CD14-positive monocyte (primary cell): ENCODE data around the gene ITPR1. TPM values are rescaled to one million over a fixed set of nuclear protein-coding genes. Genes with fewer than 3 reads are reported as not detected.

Source experiments
- DNase-seq, 3 donors: peaks; one replicate each; pipeline ENCODE4 v3.0.0-alpha.2; 2011 to 2022
- H2AFZ ChIP-seq: 2 replicates; pipeline ENCODE4 v1.6.0; 2012; ENCODE audit warnings: mild to moderate bottlenecking, low read depth, low read length, inconsistent platforms; ENCODE audit not compliant: insufficient read depth, poor library complexity, severe bottlenecking
- H3K27ac ChIP-seq, 2 donors: 1 replicate in 1 of 2; 2 replicates in 1 of 2; pipeline ENCODE4 v1.5.1; 2012 to 2013; ENCODE audit warnings: low read length in 2 of 2, control low read depth in 1 of 2, inconsistent platforms in 1 of 2, low read depth in 1 of 2, mild to moderate bottlenecking in 1 of 2
- H3K27me3 ChIP-seq, 2 donors: one replicate each; pipeline versions ENCODE4 v1.6.0 to v1.6.1; 2011 to 2013; ENCODE audit warnings: low read length in 2 of 2; ENCODE audit not compliant: control insufficient read depth in 2 of 2, insufficient read depth in 2 of 2
- H3K36me3 ChIP-seq, 2 donors: replicated peaks in 1 of 2; 1 replicate in 1 of 2; 2 replicates in 1 of 2; pipeline versions ENCODE4 v1.5.1 to v1.6.1; 2012 to 2013; ENCODE audit warnings: low read length in 2 of 2, control low read depth in 1 of 2, inconsistent platforms in 1 of 2, mild to moderate bottlenecking in 1 of 2; ENCODE audit not compliant: insufficient read depth in 2 of 2, control insufficient read depth in 1 of 2
- H3K4me1 ChIP-seq, 2 donors: 1 replicate in 1 of 2; 2 replicates in 1 of 2; pipeline versions ENCODE4 v1.5.1 to v1.6.1; 2012 to 2013; ENCODE audit warnings: low read length in 2 of 2, control low read depth in 1 of 2, inconsistent platforms in 1 of 2, mild to moderate bottlenecking in 1 of 2, moderate library complexity in 1 of 2; ENCODE audit not compliant: insufficient read depth in 2 of 2, control insufficient read depth in 1 of 2
- H3K4me2 ChIP-seq: replicated peaks from 2 replicates; pipeline ENCODE3; 2012; ENCODE audit warnings: low read length, moderate library complexity, mild to moderate bottlenecking; ENCODE audit not compliant: poor library complexity, severe bottlenecking; ENCODE audit errors: extremely low read depth
- H3K4me3 ChIP-seq, 3 experiments: fragments of 200-600 bp in 1 of 3; sonication (generic) in 1 of 3; replicated peaks in 1 of 3; 1 replicate in 2 of 3; 2 replicates in 1 of 3; pipeline ENCODE4 v1.5.1; 2011 to 2013; ENCODE audit warnings: low read length in 3 of 3, mild to moderate bottlenecking in 3 of 3, control low read depth in 2 of 3, low read depth in 2 of 3, inconsistent platforms in 1 of 3, moderate library complexity in 1 of 3
- H3K79me2 ChIP-seq: 2 replicates; pipeline ENCODE4 v1.6.0; 2012; ENCODE audit warnings: mild to moderate bottlenecking, control low read depth, inconsistent platforms, low read length, moderate library complexity; ENCODE audit not compliant: insufficient read depth
- H3K9ac ChIP-seq: 2 replicates; pipeline ENCODE4 v1.6.0; 2017; ENCODE audit warnings: low read length, mild to moderate bottlenecking; ENCODE audit not compliant: insufficient read depth, poor library complexity, severe bottlenecking
- H3K9me3 ChIP-seq, 2 donors: replicated peaks in 1 of 2; 1 replicate in 1 of 2; 2 replicates in 1 of 2; pipeline versions ENCODE4 v1.5.1 to v1.6.1; 2012 to 2013; ENCODE audit warnings: low read length in 2 of 2, control low read depth in 1 of 2; ENCODE audit not compliant: control insufficient read depth in 1 of 2, insufficient read depth in 1 of 2
- H4K20me1 ChIP-seq: 2 replicates; pipeline ENCODE4 v1.6.0; 2012; ENCODE audit warnings: mild to moderate bottlenecking, low read length, control low read depth, moderate library complexity; ENCODE audit not compliant: insufficient read depth
- H3K27ac Mint-ChIP-seq, 7 donors: one replicate each; pipeline ENCODE4 v1.8.0; 2020; ENCODE audit warnings: mild to moderate bottlenecking in 7 of 7, mixed read lengths in 7 of 7, moderate library complexity in 6 of 7, inconsistent platforms in 2 of 7
- H3K27me3 Mint-ChIP-seq, 3 donors: one replicate each; pipeline ENCODE4 v1.8.0; 2021 to 2022; ENCODE audit warnings: low read depth in 3 of 3, mild to moderate bottlenecking in 3 of 3, mixed read lengths in 3 of 3, moderate library complexity in 3 of 3, inconsistent platforms in 1 of 3
- H3K36me3 Mint-ChIP-seq, 2 donors: one replicate each; pipeline ENCODE4 v1.8.0; 2020; ENCODE audit warnings: mixed read lengths in 2 of 2, inconsistent platforms in 1 of 2, mild to moderate bottlenecking in 1 of 2
- H3K4me1 Mint-ChIP-seq: one replicate; pipeline ENCODE4 v1.8.0; 2020; ENCODE audit warnings: mild to moderate bottlenecking, mixed read lengths
- H3K4me3 Mint-ChIP-seq, 2 donors: one replicate each; pipeline ENCODE4 v1.8.0; 2020; ENCODE audit warnings: mild to moderate bottlenecking in 2 of 2, mixed read lengths in 2 of 2, moderate library complexity in 1 of 2
- H3K9me3 Mint-ChIP-seq, 7 donors: one replicate each; pipeline ENCODE4 v1.8.0; 2020 to 2022; ENCODE audit warnings: mixed read lengths in 7 of 7, mild to moderate bottlenecking in 6 of 7, moderate library complexity in 6 of 7, inconsistent platforms in 2 of 7
- WGBS: methylation state at CpG from one replicate; pipeline ENCODE4 v1.1.5; 2013; ENCODE audit warnings: missing lambda C conversion rate; ENCODE audit not compliant: insufficient coverage; 5-methylcytosine and 5-hydroxymethylcytosine counted together
- intact Hi-C, 2 donors: fragments of 100-400 bp; cut with micrococcal nuclease; formaldehyde crosslinking; loops; one replicate each; pipeline versions ENCODE4 v1.15.0 to v1.15.1; 2023
- polyA plus RNA-seq, 3 donors: library from polyadenylated mRNA; depleted of rRNA in 1 of 3; unstranded in 2 of 3; stranded (reverse) in 1 of 3; fragments of 300-500 nt in 2 of 3; fragments of >200 nt in 1 of 3; fragmentation: Illumina TruSeq in 2 of 3; gene quantifications; 1 replicate in 2 of 3; 2 replicates in 1 of 3; pipeline ENCODE4 v1.2.3, GENCODE V29; 2012 to 2021
- TF ChIP-seq, protein P1 (sequence below): fragments of 200-600 bp; IDR thresholded peaks from one replicate; pipeline ENCODE4 v1.8.0; 2022; ENCODE audit warnings: antibody characterized with exemption, mild to moderate bottlenecking

Gene ITPR1
- polyA plus RNA-seq, 3 donors = 3.2 to 21.1 (median 7.1) TPM

DNA sequence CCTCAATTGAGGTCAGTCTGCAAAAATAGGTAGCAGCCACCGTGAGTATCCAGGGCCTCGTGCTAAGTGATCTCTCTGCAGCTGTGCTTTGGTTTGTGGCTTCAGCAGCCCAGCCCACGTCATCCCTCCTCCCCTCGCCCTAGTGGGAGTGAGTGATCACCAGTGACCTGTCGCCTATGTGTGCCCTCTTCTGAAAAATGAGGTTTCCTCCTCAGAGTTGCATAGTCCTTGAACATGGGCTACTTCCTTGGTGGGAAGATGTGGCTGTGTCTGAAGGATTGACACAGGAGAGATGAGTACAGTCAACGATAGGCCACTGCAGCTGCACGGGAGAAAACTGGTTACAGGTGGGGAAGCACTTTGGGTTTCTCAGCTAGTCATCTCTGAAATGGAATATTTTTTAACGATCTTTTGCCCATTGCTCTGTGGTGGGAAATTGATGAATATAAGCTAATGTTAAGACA lies 341.3 kb downstream of the ITPR1 start:
- Mint-ChIP-seq H3K27me3 (peaks cover 4% of the 10 kb centered on the region in 3 donors), H3K4me3 (no peak overlapping the region), H3K9me3 (no peaks in the 10 kb centered on the region), H3K4me1 (peaks cover 42% of the 10 kb centered on the region), H3K36me3 (peaks cover 63 to 71% of the 10 kb centered on the region in 2 donors), H3K27ac (no peak overlapping the region)
- TF ChIP-seq, protein P1, sequence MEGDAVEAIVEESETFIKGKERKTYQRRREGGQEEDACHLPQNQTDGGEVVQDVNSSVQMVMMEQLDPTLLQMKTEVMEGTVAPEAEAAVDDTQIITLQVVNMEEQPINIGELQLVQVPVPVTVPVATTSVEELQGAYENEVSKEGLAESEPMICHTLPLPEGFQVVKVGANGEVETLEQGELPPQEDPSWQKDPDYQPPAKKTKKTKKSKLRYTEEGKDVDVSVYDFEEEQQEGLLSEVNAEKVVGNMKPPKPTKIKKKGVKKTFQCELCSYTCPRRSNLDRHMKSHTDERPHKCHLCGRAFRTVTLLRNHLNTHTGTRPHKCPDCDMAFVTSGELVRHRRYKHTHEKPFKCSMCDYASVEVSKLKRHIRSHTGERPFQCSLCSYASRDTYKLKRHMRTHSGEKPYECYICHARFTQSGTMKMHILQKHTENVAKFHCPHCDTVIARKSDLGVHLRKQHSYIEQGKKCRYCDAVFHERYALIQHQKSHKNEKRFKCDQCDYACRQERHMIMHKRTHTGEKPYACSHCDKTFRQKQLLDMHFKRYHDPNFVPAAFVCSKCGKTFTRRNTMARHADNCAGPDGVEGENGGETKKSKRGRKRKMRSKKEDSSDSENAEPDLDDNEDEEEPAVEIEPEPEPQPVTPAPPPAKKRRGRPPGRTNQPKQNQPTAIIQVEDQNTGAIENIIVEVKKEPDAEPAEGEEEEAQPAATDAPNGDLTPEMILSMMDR = no peak
- Histone ChIP-seq H3K27ac (no peak overlapping the region), H3K36me3 (peaks cover 25 to 44% of the 10 kb centered on the region in 2 donors), H3K9me3 (no peaks in the 10 kb centered on the region), H4K20me1 (no peaks in the 10 kb centered on the region), H3K4me1 (peaks cover 20 to 25% of the 10 kb centered on the region in 2 donors), H3K9ac (no peak overlapping the region), H3K79me2 (no peaks in the 10 kb centered on the region), H2AFZ (no peak overlapping the region), H3K4me2 (no peak overlapping the region), H3K4me3 (no peak overlapping the region), H3K27me3 (no peaks in the 10 kb centered on the region)
- intact Hi-C loops = no loop called here
- WGBS = no CpG with 5 or more reads among the region's 8 CpGs
- peak in 2 of 3 donors; percentile 24 to 26 for DNase-seq

- no peak for DNase-seq
- Mint-ChIP-seq H3K27ac (peak overlapping the region in 1 of 7 donors; percentile 22), H3K27me3 (peaks cover 4% of the 10 kb centered on the region in 3 donors), H3K4me1 (peaks cover 37% of the 10 kb centered on the region), H3K9me3 (no peaks in the 10 kb centered on the region), H3K4me3 (no peak overlapping the region), H3K36me3 (peaks cover 62 to 71% of the 10 kb centered on the region in 2 donors)
- H3K27ac ChIP-seq = no peak overlapping the region
- peaks cover 16 to 17% of the 10 kb centered on the region in 2 donors for H3K4me1 ChIP-seq
- no peaks in the 10 kb centered on the region for H3K9me3 ChIP-seq
- no peak overlapping the region for H3K4me3 ChIP-seq
- no CpG with 5 or more reads among the region's 3 CpGs for WGBS
- TF ChIP-seq, protein P1 = no peak
- no peaks in the 10 kb centered on the region for H3K27me3 ChIP-seq
- no peak overlapping the region for H2AFZ ChIP-seq
- H3K36me3 ChIP-seq = peaks cover 26 to 46% of the 10 kb centered on the region in 2 donors
- H3K79me2 ChIP-seq = no peaks in the 10 kb centered on the region
- no peak overlapping the region for H3K4me2 ChIP-seq
- no peak overlapping the region for H3K9ac ChIP-seq
- H4K20me1 ChIP-seq = no peaks in the 10 kb centered on the region
- intact Hi-C loops = no loop called here
Observed at GRCh38 chr3:4835616-4836043, 342.5 kb downstream of the ITPR1 start.
